Right atrium auricular region (tissue), 2 donors: ENCODE results near the gene SIK2. TPM values are rescaled to one million over a fixed set of nuclear protein-coding genes. Genes with fewer than 3 reads are reported as not detected.

Experiments
- DNase-seq: peaks from one replicate; pipeline ENCODE4 v3.0.0-alpha.2; 2019; ENCODE audit warnings: low spot score
- H3K27ac ChIP-seq, 2 donors: fragments of 200-600 bp; sonication (generic); 1 replicate in 1 of 2; 2 replicates in 1 of 2; pipeline ENCODE4 v1.5.1; 2016 to 2019
- H3K27me3 ChIP-seq, 2 donors: fragments of 200-600 bp; sonication (generic); one replicate each; pipeline versions ENCODE4 v1.5.1 to v1.6.0; 2017 to 2019
- H3K36me3 ChIP-seq: fragments of 200-600 bp; sonication (generic); one replicate; pipeline ENCODE4 v1.5.1; 2016
- H3K4me1 ChIP-seq, 2 donors: fragments of 200-600 bp; sonication (generic); one replicate each; pipeline versions ENCODE4 v1.5.1 to v1.6.0; 2017 to 2019
- H3K4me3 ChIP-seq, 2 donors: fragments of 200-600 bp; sonication (generic); 1 replicate in 1 of 2; 2 replicates in 1 of 2; pipeline ENCODE4 v1.5.1; 2017 to 2019; ENCODE audit warnings: mild to moderate bottlenecking in 1 of 2, moderate library complexity in 1 of 2
- H3K9me3 ChIP-seq, 2 donors: fragments of 200-600 bp; sonication (generic); one replicate each; pipeline ENCODE4 v1.5.1; 2019
- total RNA-seq, 2 donors: library from RNA; depleted of rRNA; stranded (reverse); fragments of >200 nt; gene quantifications; one replicate each; pipeline ENCODE4 v1.1.0, GENCODE V29; 2016
- TF ChIP-seq, protein P1 (sequence below), 2 donors: fragments of 200-600 bp; sonication (generic); IDR thresholded peaks; one replicate each; pipeline ENCODE4 v1.5.1; 2019; ENCODE audit warnings: antibody characterized with exemption in 2 of 2

Gene SIK2
- total RNA-seq, 2 donors from 2014 or later, result 23.5 to 28.0 TPM

- peaks cover 21% of the 10 kb centered on the region for H3K36me3 ChIP-seq
Measured at GRCh38 chr11:111688013-111688412, 85.8 kb downstream of the SIK2 start.

DNA sequence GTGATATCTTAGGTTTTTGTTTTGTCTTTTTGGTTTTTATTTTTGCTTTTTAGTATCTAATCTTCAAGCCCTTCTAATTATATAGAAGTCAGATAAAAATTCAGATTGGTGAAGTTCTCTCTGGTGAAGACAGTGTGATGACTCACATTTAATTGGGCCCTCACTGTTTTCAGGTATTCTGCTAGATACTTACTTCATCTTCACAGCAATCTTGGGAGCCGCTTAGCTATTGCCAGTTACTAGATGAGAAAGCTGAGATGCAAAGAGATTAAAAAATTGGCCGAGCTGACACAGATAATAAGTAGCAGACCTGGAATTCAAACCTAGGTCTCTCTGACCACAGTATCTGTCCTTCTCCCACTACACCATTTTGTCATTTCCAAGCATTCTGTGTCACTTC lies 88.9 kb downstream of the SIK2 start:
- H3K4me3 ChIP-seq, result no peak overlapping the region
- no peaks in the 10 kb centered on the region for H3K9me3 ChIP-seq
- peaks cover 0 to 25% of the 10 kb centered on the region in 2 donors for H3K4me1 ChIP-seq
- DNase-seq, result no peak
- H3K27ac ChIP-seq, result peak overlapping the region in 1 of 2 donors; percentile 29
- no peaks in the 10 kb centered on the region for H3K27me3 ChIP-seq
- H3K36me3 ChIP-seq, result peaks cover 21% of the 10 kb centered on the region
- TF ChIP-seq, protein P1, sequence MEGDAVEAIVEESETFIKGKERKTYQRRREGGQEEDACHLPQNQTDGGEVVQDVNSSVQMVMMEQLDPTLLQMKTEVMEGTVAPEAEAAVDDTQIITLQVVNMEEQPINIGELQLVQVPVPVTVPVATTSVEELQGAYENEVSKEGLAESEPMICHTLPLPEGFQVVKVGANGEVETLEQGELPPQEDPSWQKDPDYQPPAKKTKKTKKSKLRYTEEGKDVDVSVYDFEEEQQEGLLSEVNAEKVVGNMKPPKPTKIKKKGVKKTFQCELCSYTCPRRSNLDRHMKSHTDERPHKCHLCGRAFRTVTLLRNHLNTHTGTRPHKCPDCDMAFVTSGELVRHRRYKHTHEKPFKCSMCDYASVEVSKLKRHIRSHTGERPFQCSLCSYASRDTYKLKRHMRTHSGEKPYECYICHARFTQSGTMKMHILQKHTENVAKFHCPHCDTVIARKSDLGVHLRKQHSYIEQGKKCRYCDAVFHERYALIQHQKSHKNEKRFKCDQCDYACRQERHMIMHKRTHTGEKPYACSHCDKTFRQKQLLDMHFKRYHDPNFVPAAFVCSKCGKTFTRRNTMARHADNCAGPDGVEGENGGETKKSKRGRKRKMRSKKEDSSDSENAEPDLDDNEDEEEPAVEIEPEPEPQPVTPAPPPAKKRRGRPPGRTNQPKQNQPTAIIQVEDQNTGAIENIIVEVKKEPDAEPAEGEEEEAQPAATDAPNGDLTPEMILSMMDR (IDR thresholded peaks at IDR 0.05), result no peak

More at GRCh38 chr11:111688013-111688412, 85.8 kb downstream of the SIK2 start:
- no peak overlapping the region for H3K4me3 ChIP-seq
- DNase-seq, result no peak
- no peaks in the 10 kb centered on the region for H3K27me3 ChIP-seq
- TF ChIP-seq, protein P1 (IDR thresholded peaks at IDR 0.05), result no peak
- no peaks in the 10 kb centered on the region for H3K4me1 ChIP-seq
- H3K9me3 ChIP-seq, result no peaks in the 10 kb centered on the region
- no peak overlapping the region for H3K27ac ChIP-seq

DNA sequence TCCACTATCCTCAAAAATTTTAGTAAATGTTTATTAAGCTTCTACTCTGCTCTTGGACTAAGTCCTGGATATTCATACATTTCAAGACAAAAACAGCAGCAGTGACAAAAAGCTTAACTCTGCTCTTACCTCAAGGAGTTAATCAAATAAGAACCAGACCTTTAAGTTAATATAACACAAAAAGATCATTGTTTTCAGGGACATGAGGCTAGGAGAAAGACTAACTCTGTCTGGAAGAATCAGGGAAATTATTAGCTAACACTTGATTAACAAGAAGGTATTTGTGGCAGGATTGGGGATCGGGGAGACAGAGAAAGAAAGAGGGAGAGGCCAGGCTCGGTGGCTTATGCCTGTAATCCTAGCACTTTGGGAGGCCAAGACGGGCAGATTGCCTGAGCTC lies 89.5 kb downstream of the SIK2 start:
- Histone ChIP-seq H3K27ac (peak overlapping the region in 1 of 2 donors; percentile 29), H3K4me3 (no peak overlapping the region), H3K9me3 (no peaks in the 10 kb centered on the region), H3K27me3 (no peaks in the 10 kb centered on the region), H3K36me3 (peaks cover 21% of the 10 kb centered on the region), H3K4me1 (peaks cover 0 to 25% of the 10 kb centered on the region in 2 donors)
- no peak for DNase-seq
- TF ChIP-seq, protein P1 (IDR thresholded peaks at IDR 0.05), result no peak

- H3K27ac ChIP-seq, result peak overlapping the region; percentile 53 to 69
- H3K4me1 ChIP-seq, result peaks cover 0 to 26% of the 10 kb centered on the region in 2 donors
- no peak for DNase-seq
- TF ChIP-seq, protein P1 (IDR thresholded peaks at IDR 0.05), result no peak
- no peaks in the 10 kb centered on the region for H3K9me3 ChIP-seq
- H3K36me3 ChIP-seq, result peaks cover 16% of the 10 kb centered on the region
- no peaks in the 10 kb centered on the region for H3K27me3 ChIP-seq
- no peak overlapping the region for H3K4me3 ChIP-seq
Measured at GRCh38 chr11:111693224-111693937, 91.1 kb downstream of the SIK2 start.

DNA sequence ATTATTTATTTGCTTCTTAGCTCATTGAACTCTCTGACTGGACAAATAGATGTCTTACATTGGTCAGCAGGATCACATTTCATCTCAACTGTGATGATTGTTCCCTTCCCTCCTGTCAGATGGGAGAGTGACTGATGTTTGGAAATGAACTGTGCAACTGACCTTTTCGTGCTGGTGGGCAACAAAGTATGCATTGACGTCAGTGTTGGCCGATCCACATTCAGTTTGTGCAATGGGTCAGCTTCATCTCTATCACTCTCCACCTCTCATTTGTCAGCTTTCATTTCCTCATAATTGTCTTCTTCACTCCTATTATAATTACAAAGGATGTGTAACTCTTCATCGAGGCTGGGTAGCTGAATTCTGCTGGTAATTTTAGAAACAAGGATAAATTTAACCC lies 92.6 kb downstream of the SIK2 start:
- H3K27me3 ChIP-seq, result no peaks in the 10 kb centered on the region
- TF ChIP-seq, protein P1 (IDR thresholded peaks at IDR 0.05), result no peak
- no peak for DNase-seq
- H3K36me3 ChIP-seq, result peaks cover under 1% of the 10 kb centered on the region
- peaks cover 0 to 38% of the 10 kb centered on the region in 2 donors for H3K4me1 ChIP-seq
- H3K4me3 ChIP-seq, result no peak overlapping the region
- no peaks in the 10 kb centered on the region for H3K9me3 ChIP-seq
- H3K27ac ChIP-seq, result peak overlapping the region; percentile 53 to 69
